Activated naive CD4-positive, alpha-beta T cell treated with anti-CD3 and anti-CD28 coated beads, Interleukin-2, amount 50 U/mL, for 16 hours (primary cell): ENCODE data around the gene HAND1.
"Not testable (repeated sequence)": the region's sequence is repeated elsewhere in the genome, so short reads cannot be mapped to it uniquely, and the experiment has no call there.

Experiments used
- DNase-seq: peaks from one replicate; pipeline ENCODE4 v3.0.0-alpha.2; 2020

HAND1 gene

GRCh38 chr5:154478224-154478565 is at the start of gene HAND1:
Gene HAND1, minus strand, starts transcription at chr5:154478227. Its CDS starts 219 bp downstream, at chr5:154478008.
- DNase-seq, result no peak

GRCh38 chr5:154526231-154527226 is 48.5 kb upstream of the HAND1 start:
- no peak for DNase-seq

GRCh38 chr5:154524859-154525258 is 46.8 kb upstream of the HAND1 start:
- DNase-seq, result no peak

GRCh38 chr5:154524181-154524580 is 46.2 kb upstream of the HAND1 start:
- DNase-seq, result no peak

GRCh38 chr5:154523709-154524108 is 45.7 kb upstream of the HAND1 start:
- no peak for DNase-seq

GRCh38 chr5:154523104-154523503 is 45.1 kb upstream of the HAND1 start:
- DNase-seq, result no peak

- DNase-seq, result no peak
These were observed 44.3 kb upstream of the HAND1 start for GRCh38 chr5:154522284-154522683.

- no peak for DNase-seq
These were observed 43.7 kb upstream of the HAND1 start for GRCh38 chr5:154521756-154522155.

- no peak for DNase-seq
These were observed 42.9 kb upstream of the HAND1 start for GRCh38 chr5:154520861-154521453.

- DNase-seq, result no peak
These were observed 41.3 kb upstream of the HAND1 start for GRCh38 chr5:154519359-154519758.

GRCh38 chr5:154518438-154518867 is 40.4 kb upstream of the HAND1 start:
- DNase-seq, result no peak

- no peak for DNase-seq
These were observed 39.9 kb upstream of the HAND1 start for GRCh38 chr5:154517810-154518437.

- DNase-seq, result no peak
These were observed 39.2 kb upstream of the HAND1 start for GRCh38 chr5:154517181-154517580.

GRCh38 chr5:154516475-154516874 is 38.4 kb upstream of the HAND1 start:
- DNase-seq, result no peak

GRCh38 chr5:154515488-154515887 is 37.5 kb upstream of the HAND1 start:
- DNase-seq, result not testable (repeated sequence)

- no peak for DNase-seq
These were observed 36.3 kb upstream of the HAND1 start for GRCh38 chr5:154514331-154514730.

GRCh38 chr5:154513669-154514084 is 35.6 kb upstream of the HAND1 start:
- no peak for DNase-seq

- no peak for DNase-seq
These were observed 34.0 kb upstream of the HAND1 start for GRCh38 chr5:154511984-154512383.

GRCh38 chr5:154509784-154510555 is 31.9 kb upstream of the HAND1 start:
- no peak for DNase-seq

- DNase-seq, result no peak
These were observed 30.1 kb upstream of the HAND1 start for GRCh38 chr5:154508114-154508513.

GRCh38 chr5:154506716-154507080 is 28.7 kb upstream of the HAND1 start:
- DNase-seq, result no peak

- DNase-seq, result no peak
These were observed 28.2 kb upstream of the HAND1 start for GRCh38 chr5:154506049-154506715.
